ENCODE results near the gene LRRC32. TPM values are rescaled to one million over a fixed set of nuclear protein-coding genes. Genes with fewer than 3 reads are reported as not detected.

LRRC32 gene
- total and polyA plus RNA-seq, 4 experiments from 2014 or later = 0.38 to 0.56 (median 0.53) TPM; not detected in 1

DNA sequence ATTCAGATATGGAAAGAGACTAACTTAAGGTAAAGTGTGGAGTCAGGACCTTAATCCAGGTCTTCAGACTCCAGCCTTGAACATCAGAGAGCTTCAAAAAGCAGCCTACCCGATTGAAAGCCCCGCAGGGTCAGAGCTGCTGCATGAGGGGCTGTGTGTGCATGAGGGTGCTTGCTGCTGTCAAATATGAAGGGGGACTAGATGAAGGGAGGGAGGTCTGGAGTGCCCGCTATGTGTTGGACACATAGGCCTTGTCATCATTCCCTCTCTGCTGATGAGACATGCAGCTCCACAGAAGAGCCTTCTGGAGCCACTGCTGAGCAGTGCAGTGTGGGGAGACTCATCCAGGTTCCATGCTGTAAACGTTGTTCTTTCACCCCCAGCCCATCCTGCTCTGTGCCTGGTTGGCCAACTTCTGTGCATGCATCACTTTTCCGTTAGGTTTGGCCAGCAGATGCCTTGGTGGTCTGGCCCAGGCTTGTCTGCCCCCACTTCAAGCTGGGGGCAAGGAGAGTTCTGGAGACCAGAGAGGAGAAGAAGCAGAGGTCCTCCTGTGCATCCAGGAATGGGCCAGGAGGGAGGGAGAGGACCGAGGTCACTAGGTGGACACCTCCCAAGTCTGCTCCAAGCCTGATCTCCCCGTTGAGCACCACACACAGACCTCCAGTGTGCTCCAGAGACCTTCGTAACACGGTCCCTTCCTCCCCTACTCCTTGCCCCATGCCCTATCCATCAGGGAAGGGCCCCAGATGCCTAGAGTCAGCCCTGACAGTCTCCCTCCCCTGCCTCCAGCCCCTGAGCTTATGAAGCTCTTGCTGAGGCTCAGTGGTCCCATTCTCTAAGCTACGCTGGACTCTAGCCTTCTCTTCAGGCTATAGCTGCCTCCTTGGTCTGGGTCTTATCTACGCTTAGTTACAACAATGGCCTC is 32.0 kb downstream of the LRRC32 start:
- CTCF ChIA-PET (ENCODE audit: partially characterized antibody) = no interaction called here
- no peaks in the 10 kb centered on the region for H3K36me3 ChIP-seq (ENCODE audit: insufficient read depth, low read length)
- no peaks in the 10 kb centered on the region for H3K9me3 ChIP-seq (ENCODE audit: control insufficient read depth in 1 of 2, low read length in 2 of 2)
- H3K4me3 ChIP-seq (ENCODE audit: low read length in 2 of 2) = no peak overlapping the region
- no peak overlapping the region for H3K27ac ChIP-seq (ENCODE audit: low read depth, low read length)
- no peak for DNase-seq
- Mint-ChIP-seq H3K9me3 (no peaks in the 10 kb centered on the region), H3K36me3 (no peaks in the 10 kb centered on the region), H3K4me3 (no peak overlapping the region), H3K4me1 (no peaks in the 10 kb centered on the region), H3K27me3 (peaks cover 29 to 31% of the 10 kb centered on the region in 2 donors), H3K27ac (no peak overlapping the region)
- POLR2A ChIA-PET (ENCODE audit: partially characterized antibody) = no interaction called here
- intact Hi-C loops (cut with micrococcal nuclease) = no loop called here
- no peaks in the 10 kb centered on the region for H3K27me3 ChIP-seq (ENCODE audit: insufficient read depth, low read length)
- no peaks in the 10 kb centered on the region for H3K4me1 ChIP-seq (ENCODE audit: insufficient read depth, low read length)

DNA sequence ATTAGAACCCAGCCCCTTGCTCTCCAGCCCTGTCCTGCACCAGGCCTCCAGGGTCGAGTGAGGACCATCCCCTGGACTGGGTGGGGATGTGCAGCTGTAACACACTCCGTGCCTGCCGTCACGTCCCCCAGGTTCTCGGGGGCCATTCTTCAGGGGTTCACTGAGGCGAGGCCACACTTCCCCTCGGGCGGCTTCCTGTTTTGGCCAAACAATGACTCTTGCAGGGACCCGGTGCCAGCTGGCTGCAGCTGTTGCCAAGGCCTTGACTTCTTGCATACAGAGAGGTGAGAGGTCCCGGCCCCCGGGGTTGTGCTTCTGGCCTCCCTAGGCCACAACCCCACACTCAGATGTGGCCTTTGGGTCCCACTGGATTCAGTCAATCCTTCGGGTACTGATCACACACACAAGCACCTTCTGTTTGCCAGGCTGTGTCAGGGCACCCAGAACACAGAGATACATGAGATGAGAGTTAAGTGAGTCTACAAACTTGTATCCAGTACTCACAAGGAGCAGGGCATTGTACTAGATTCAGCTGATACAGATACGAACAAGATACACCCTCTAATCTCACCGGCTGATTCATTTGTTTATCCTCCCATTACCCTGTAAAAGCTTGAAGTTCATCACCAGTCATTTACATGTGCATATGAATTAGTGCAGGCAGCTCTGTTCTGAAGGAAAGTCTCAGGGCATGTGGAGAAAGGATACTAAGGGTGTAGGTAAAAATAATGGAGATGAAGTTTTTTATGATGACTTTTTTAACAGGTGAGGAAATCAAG is 32.9 kb downstream of the LRRC32 start:
- Histone ChIP-seq H3K36me3 (ENCODE audit: insufficient read depth, low read length) (no peaks in the 10 kb centered on the region), H3K27ac (ENCODE audit: low read depth, low read length) (no peak overlapping the region), H3K4me3 (ENCODE audit: low read length in 2 of 2) (no peak overlapping the region), H3K4me1 (ENCODE audit: insufficient read depth, low read length) (no peaks in the 10 kb centered on the region), H3K9me3 (ENCODE audit: control insufficient read depth in 1 of 2, low read length in 2 of 2) (no peaks in the 10 kb centered on the region), H3K27me3 (ENCODE audit: insufficient read depth, low read length) (no peaks in the 10 kb centered on the region)
- H3K9me3 Mint-ChIP-seq = no peaks in the 10 kb centered on the region
- peaks cover 21 to 25% of the 10 kb centered on the region in 2 donors for H3K27me3 Mint-ChIP-seq
- no peak overlapping the region for H3K4me3 Mint-ChIP-seq
- no peaks in the 10 kb centered on the region for H3K4me1 Mint-ChIP-seq
- ChIA-PET POLR2A (ENCODE audit: partially characterized antibody) (no interaction called here), CTCF (ENCODE audit: partially characterized antibody) (no interaction called here)
- intact Hi-C loops (cut with micrococcal nuclease) = no loop called here
- H3K36me3 Mint-ChIP-seq = no peaks in the 10 kb centered on the region
- H3K27ac Mint-ChIP-seq = no peak overlapping the region
- DNase-seq = no peak

DNA sequence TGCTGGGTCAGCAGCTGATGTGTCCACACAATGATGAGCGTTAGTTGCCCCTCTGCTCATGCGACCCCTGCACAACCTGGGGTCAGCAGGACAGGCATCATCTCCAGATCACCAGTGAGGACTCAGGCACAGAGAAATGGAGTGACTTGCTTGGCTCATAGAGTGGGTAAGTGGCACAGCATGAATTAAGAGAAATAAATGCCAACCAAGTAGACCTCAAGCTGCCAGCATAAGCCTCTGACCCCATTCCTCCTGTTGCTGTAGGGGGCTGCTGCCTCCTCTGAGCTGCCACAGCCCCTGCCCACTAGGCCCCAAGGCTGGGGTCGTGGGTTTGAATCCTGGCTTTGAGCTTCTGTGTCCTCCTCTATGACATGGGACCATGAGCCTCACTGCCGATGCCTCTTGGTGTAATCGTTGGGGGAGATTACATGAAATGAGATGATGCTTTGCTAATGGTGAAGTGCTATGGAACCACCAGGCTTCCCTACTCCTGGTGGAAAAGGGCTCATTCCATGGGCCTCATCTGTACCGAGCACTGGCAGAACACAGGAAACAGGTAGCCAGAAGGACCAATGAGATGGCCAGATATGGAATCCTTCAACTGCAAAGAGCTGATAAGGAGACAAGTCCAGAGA is 33.6 kb downstream of the LRRC32 start:
- H3K27me3 ChIP-seq (ENCODE audit: insufficient read depth, low read length) = no peaks in the 10 kb centered on the region
- no peak overlapping the region for H3K27ac ChIP-seq (ENCODE audit: low read depth, low read length)

DNA sequence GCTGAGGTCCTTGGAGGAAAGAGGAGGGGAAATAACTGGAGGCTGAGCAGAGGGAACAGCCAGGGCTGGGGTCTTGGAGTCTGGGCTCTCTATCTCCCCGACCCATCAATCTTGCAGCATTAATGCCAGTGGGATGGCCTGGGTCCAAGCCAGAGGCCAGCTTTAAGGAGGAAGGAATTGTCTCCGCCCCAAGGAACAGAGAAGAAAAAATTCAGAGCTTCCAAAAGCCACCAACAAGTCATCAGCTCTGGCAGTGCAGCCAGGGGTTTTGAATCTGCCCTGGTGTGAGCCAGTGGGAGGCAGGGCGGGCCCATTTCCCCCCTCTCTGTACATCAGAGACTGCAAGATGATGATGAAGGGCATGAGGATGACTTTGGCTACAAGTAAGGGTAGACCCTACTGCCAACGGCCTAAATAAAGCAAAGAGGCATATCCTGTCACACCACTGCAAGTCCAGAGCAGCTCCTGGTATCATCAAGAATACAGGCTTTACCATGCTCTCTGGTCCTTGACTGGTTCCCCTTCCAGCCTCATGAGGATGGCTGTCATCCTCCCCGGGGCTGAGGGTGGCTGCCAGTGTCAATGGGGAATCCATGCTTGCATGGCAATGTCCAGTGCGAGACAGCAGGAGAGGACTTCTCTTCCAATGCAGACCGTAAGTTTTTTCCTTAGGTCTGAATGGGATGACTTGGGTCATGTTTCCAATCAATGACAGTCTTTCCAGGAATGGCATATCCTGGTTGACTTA is 34.4 kb downstream of the LRRC32 start:
- ChIA-PET CTCF (ENCODE audit: partially characterized antibody) (no interaction called here), POLR2A (ENCODE audit: partially characterized antibody) (no interaction called here)
- Mint-ChIP-seq H3K4me3 (no peak overlapping the region), H3K9me3 (no peaks in the 10 kb centered on the region), H3K27ac (no peak overlapping the region), H3K27me3 (peaks cover 15 to 22% of the 10 kb centered on the region in 2 donors), H3K36me3 (no peaks in the 10 kb centered on the region), H3K4me1 (no peaks in the 10 kb centered on the region)
- intact Hi-C loops (cut with micrococcal nuclease) = no loop called here
- H3K36me3 ChIP-seq (ENCODE audit: insufficient read depth, low read length) = no peaks in the 10 kb centered on the region
- H3K4me3 ChIP-seq (ENCODE audit: low read length in 2 of 2) = no peak overlapping the region
- no peaks in the 10 kb centered on the region for H3K27me3 ChIP-seq (ENCODE audit: insufficient read depth, low read length)
- no peak overlapping the region for H3K27ac ChIP-seq (ENCODE audit: low read depth, low read length)
- DNase-seq = no peak
- no peaks in the 10 kb centered on the region for H3K4me1 ChIP-seq (ENCODE audit: insufficient read depth, low read length)
- no peaks in the 10 kb centered on the region for H3K9me3 ChIP-seq (ENCODE audit: control insufficient read depth in 1 of 2, low read length in 2 of 2)

More for the DNA sequence above, 33.6 kb downstream of the LRRC32 start:
- Mint-ChIP-seq H3K4me1 (no peaks in the 10 kb centered on the region), H3K27me3 (peaks cover 18 to 23% of the 10 kb centered on the region in 2 donors), H3K27ac (no peak overlapping the region), H3K36me3 (no peaks in the 10 kb centered on the region), H3K4me3 (no peak overlapping the region), H3K9me3 (no peaks in the 10 kb centered on the region)
- H3K9me3 ChIP-seq (ENCODE audit: control insufficient read depth in 1 of 2, low read length in 2 of 2) = no peaks in the 10 kb centered on the region
- CTCF ChIA-PET (ENCODE audit: partially characterized antibody) = no interaction called here
- H3K36me3 ChIP-seq (ENCODE audit: insufficient read depth, low read length) = no peaks in the 10 kb centered on the region
- intact Hi-C loops (cut with micrococcal nuclease) = no loop called here
- H3K4me3 ChIP-seq (ENCODE audit: low read length in 2 of 2) = no peak overlapping the region
- H3K4me1 ChIP-seq (ENCODE audit: insufficient read depth, low read length) = no peaks in the 10 kb centered on the region
- POLR2A ChIA-PET (ENCODE audit: partially characterized antibody) = no interaction called here
- DNase-seq = no peak

DNA sequence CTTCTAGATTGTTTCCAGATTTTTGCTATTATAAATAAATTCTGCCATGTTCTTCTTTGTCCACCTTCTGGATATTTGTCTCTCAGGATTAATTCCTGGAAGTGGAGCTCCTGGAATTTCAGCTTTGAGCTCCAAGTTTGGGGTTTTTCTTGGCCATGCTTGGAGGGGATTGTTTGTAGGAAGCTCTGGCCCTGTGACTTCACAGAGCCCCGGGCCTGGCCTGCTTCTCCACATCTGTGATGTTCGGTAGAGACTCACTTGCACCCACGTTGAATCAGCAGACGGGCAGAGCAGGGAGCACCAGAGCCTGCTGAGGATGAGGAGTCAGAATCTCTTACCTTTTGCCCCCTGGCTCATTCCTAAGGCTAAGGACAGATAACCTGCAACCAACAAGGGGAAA is 35.7 kb downstream of the LRRC32 start:
- Histone ChIP-seq H3K36me3 (ENCODE audit: insufficient read depth, low read length) (no peaks in the 10 kb centered on the region), H3K27ac (ENCODE audit: low read depth, low read length) (no peak overlapping the region), H3K4me1 (ENCODE audit: insufficient read depth, low read length) (no peaks in the 10 kb centered on the region), H3K27me3 (ENCODE audit: insufficient read depth, low read length) (no peaks in the 10 kb centered on the region), H3K9me3 (ENCODE audit: control insufficient read depth in 1 of 2, low read length in 2 of 2) (no peaks in the 10 kb centered on the region), H3K4me3 (ENCODE audit: low read length in 2 of 2) (no peak overlapping the region)
- H3K9me3 Mint-ChIP-seq = no peaks in the 10 kb centered on the region
- intact Hi-C loops (cut with micrococcal nuclease) = no loop called here
- no peak overlapping the region for H3K27ac Mint-ChIP-seq
- DNase-seq = no peak
- peaks cover 12 to 17% of the 10 kb centered on the region in 2 donors for H3K27me3 Mint-ChIP-seq
- H3K36me3 Mint-ChIP-seq = no peaks in the 10 kb centered on the region
- CTCF ChIA-PET (ENCODE audit: partially characterized antibody) = no interaction called here
- POLR2A ChIA-PET (ENCODE audit: partially characterized antibody) = no interaction called here
- H3K4me1 Mint-ChIP-seq = peaks cover 3 to 8% (median 6%) of the 10 kb centered on the region in 4 donors
- no peak overlapping the region for H3K4me3 Mint-ChIP-seq

DNA sequence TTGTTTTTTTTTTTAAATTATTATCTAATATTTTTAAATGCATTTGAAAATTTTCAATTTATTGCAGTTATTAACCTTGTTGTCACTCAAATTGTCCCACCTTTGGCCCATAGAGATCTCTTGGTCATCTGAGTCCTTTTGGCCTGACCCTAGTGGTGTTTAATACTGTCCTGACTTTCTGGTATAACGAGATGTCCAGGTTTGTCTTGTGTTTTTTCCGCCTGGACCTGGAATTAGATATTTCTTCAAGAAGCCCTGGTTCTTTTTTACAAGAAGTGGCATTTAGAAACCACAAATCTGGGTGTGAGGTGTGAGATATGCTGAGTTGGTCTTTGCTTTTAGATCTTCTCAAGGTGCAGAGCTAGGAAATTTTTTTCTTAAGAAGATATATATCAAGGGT is 38.1 kb downstream of the LRRC32 start:
- ChIA-PET POLR2A (ENCODE audit: partially characterized antibody) (no interaction called here), CTCF (ENCODE audit: partially characterized antibody) (no interaction called here)
- no peaks in the 10 kb centered on the region for H3K4me1 ChIP-seq (ENCODE audit: insufficient read depth, low read length)
- peaks cover 2 to 8% of the 10 kb centered on the region in 2 donors for H3K27me3 Mint-ChIP-seq
- DNase-seq = no peak
- H3K27me3 ChIP-seq (ENCODE audit: insufficient read depth, low read length) = no peaks in the 10 kb centered on the region
- no peaks in the 10 kb centered on the region for H3K36me3 Mint-ChIP-seq
- no peak overlapping the region for H3K4me3 ChIP-seq (ENCODE audit: low read length in 2 of 2)
- H3K27ac ChIP-seq (ENCODE audit: low read depth, low read length) = no peak overlapping the region
- no peak overlapping the region for H3K4me3 Mint-ChIP-seq
- H3K27ac Mint-ChIP-seq = no peak overlapping the region
- H3K9me3 Mint-ChIP-seq = no peaks in the 10 kb centered on the region
- no peaks in the 10 kb centered on the region for H3K9me3 ChIP-seq (ENCODE audit: control insufficient read depth in 1 of 2, low read length in 2 of 2)
- H3K36me3 ChIP-seq (ENCODE audit: insufficient read depth, low read length) = no peaks in the 10 kb centered on the region
- intact Hi-C loops (cut with micrococcal nuclease) = no loop called here
- H3K4me1 Mint-ChIP-seq = peaks cover 6 to 25% (median 9%) of the 10 kb centered on the region in 4 donors

Data from CD4-positive, alpha-beta memory T cell (primary cell).